Dendritic cell treated with granulocyte-macrophage colony-stimulating factor and Interleukin-4, amounts not matched to agents 40 ng/mL and 50 ng/mL, for 4 days (primary cell): ENCODE measurements around the gene KMT5B.

ENCODE experiments used
- H3K27ac Mint-ChIP-seq: one replicate; pipeline ENCODE4 v1.8.0; 2022; ENCODE audit warnings: mild to moderate bottlenecking, mixed read lengths
- H3K27me3 Mint-ChIP-seq: one replicate; pipeline ENCODE4 v1.8.0; 2022; ENCODE audit warnings: mild to moderate bottlenecking, mixed read lengths
- H3K36me3 Mint-ChIP-seq: one replicate; pipeline ENCODE4 v1.8.0; 2022; ENCODE audit warnings: low read depth, mixed read lengths
- H3K4me1 Mint-ChIP-seq: one replicate; pipeline ENCODE4 v1.8.0; 2022; ENCODE audit warnings: low read depth, mixed read lengths
- H3K4me3 Mint-ChIP-seq: one replicate; pipeline ENCODE4 v1.8.0; 2022; ENCODE audit warnings: mild to moderate bottlenecking, moderate library complexity, mixed read lengths
- H3K9me3 Mint-ChIP-seq: one replicate; pipeline ENCODE4 v1.8.0; 2022; ENCODE audit warnings: mixed read lengths
- intact Hi-C: fragments of 100-400 bp; cut with micrococcal nuclease; formaldehyde crosslinking; loops from one replicate; pipeline ENCODE4 v1.15.0; 2022

The KMT5B gene

GRCh38 chr11:68189082-68189481 is 24.0 kb downstream of the KMT5B start:
- peaks cover 12% of the 10 kb centered on the region for H3K4me1 Mint-ChIP-seq
- H3K27ac Mint-ChIP-seq: no peak overlapping the region
- H3K27me3 Mint-ChIP-seq: no peaks in the 10 kb centered on the region
- H3K4me3 Mint-ChIP-seq: no peak overlapping the region
- peaks cover 54% of the 10 kb centered on the region for H3K36me3 Mint-ChIP-seq
- intact Hi-C loops: loop anchor here (10.0 kb wide), 1 partner anchor 114 kb away; no protein-coding TSS in a partner anchor
- no peaks in the 10 kb centered on the region for H3K9me3 Mint-ChIP-seq

- Mint-ChIP-seq H3K36me3 (peaks cover 82% of the 10 kb centered on the region), H3K27ac (no peak overlapping the region)
Observed at GRCh38 chr11:68186061-68186460, 27.0 kb downstream of the KMT5B start.

GRCh38 chr11:68181719-68182451 is 31.2 kb downstream of the KMT5B start:
- Mint-ChIP-seq H3K9me3 (no peaks in the 10 kb centered on the region), H3K27me3 (no peaks in the 10 kb centered on the region), H3K36me3 (peaks cover 92% of the 10 kb centered on the region), H3K27ac (no peak overlapping the region), H3K4me3 (no peak overlapping the region), H3K4me1 (peaks cover 6% of the 10 kb centered on the region)
- intact Hi-C loops: loop anchor here (10.0 kb wide), 1 partner anchor 107 kb away; no protein-coding TSS in a partner anchor

More at GRCh38 chr11:68186061-68186460, 27.0 kb downstream of the KMT5B start:
- Mint-ChIP-seq H3K4me3 (no peak overlapping the region), H3K9me3 (no peaks in the 10 kb centered on the region), H3K27me3 (no peaks in the 10 kb centered on the region), H3K4me1 (peaks cover 6% of the 10 kb centered on the region)
- intact Hi-C loops: loop anchor here (10.0 kb wide), 1 partner anchor 111 kb away; no protein-coding TSS in a partner anchor

- intact Hi-C loops: loop anchor here (10.0 kb wide), 1 partner anchor 105 kb away; no protein-coding TSS in a partner anchor
- Mint-ChIP-seq H3K9me3 (no peaks in the 10 kb centered on the region), H3K27me3 (no peaks in the 10 kb centered on the region), H3K36me3 (peaks cover 92% of the 10 kb centered on the region), H3K4me1 (peaks cover 6% of the 10 kb centered on the region), H3K27ac (no peak overlapping the region), H3K4me3 (no peak overlapping the region)
Observed at GRCh38 chr11:68179847-68180246, 33.2 kb downstream of the KMT5B start.

GRCh38 chr11:68177877-68178276 is 35.2 kb downstream of the KMT5B start:
- Mint-ChIP-seq H3K4me1 (peaks cover 6% of the 10 kb centered on the region), H3K27ac (no peak overlapping the region), H3K9me3 (no peaks in the 10 kb centered on the region), H3K27me3 (no peaks in the 10 kb centered on the region), H3K36me3 (peaks cover 91% of the 10 kb centered on the region), H3K4me3 (no peak overlapping the region)
- intact Hi-C loops: no loop called here

- intact Hi-C loops: no loop called here
- Mint-ChIP-seq H3K27ac (no peak overlapping the region), H3K4me1 (no peaks in the 10 kb centered on the region), H3K9me3 (no peaks in the 10 kb centered on the region), H3K27me3 (no peaks in the 10 kb centered on the region), H3K36me3 (peaks cover 94% of the 10 kb centered on the region), H3K4me3 (no peak overlapping the region)
Observed at GRCh38 chr11:68173926-68174325, 39.2 kb downstream of the KMT5B start.

- Mint-ChIP-seq H3K4me3 (no peak overlapping the region), H3K9me3 (no peaks in the 10 kb centered on the region), H3K27me3 (no peaks in the 10 kb centered on the region), H3K4me1 (no peaks in the 10 kb centered on the region), H3K27ac (no peak overlapping the region), H3K36me3 (peaks cover 89% of the 10 kb centered on the region)
- intact Hi-C loops: no loop called here
Observed at GRCh38 chr11:68169442-68169841, 43.7 kb downstream of the KMT5B start.

- Mint-ChIP-seq H3K27me3 (no peaks in the 10 kb centered on the region), H3K27ac (no peak overlapping the region), H3K36me3 (peaks cover 89% of the 10 kb centered on the region), H3K4me3 (no peak overlapping the region), H3K4me1 (no peaks in the 10 kb centered on the region), H3K9me3 (no peaks in the 10 kb centered on the region)
- intact Hi-C loops: no loop called here
Observed at GRCh38 chr11:68168694-68169093, 44.4 kb downstream of the KMT5B start.

- Mint-ChIP-seq H3K36me3 (peaks cover 87% of the 10 kb centered on the region), H3K27me3 (no peaks in the 10 kb centered on the region), H3K27ac (no peak overlapping the region), H3K4me1 (no peaks in the 10 kb centered on the region), H3K4me3 (no peak overlapping the region), H3K9me3 (no peaks in the 10 kb centered on the region)
- intact Hi-C loops: no loop called here
Observed at GRCh38 chr11:68167474-68167873, 45.6 kb downstream of the KMT5B start.

GRCh38 chr11:68166969-68167368 is 46.1 kb downstream of the KMT5B start:
- Mint-ChIP-seq H3K4me1 (no peaks in the 10 kb centered on the region), H3K36me3 (peaks cover 87% of the 10 kb centered on the region), H3K4me3 (no peak overlapping the region), H3K27ac (no peak overlapping the region), H3K9me3 (no peaks in the 10 kb centered on the region), H3K27me3 (no peaks in the 10 kb centered on the region)
- intact Hi-C loops: no loop called here

- Mint-ChIP-seq H3K27ac (no peak overlapping the region), H3K4me3 (no peak overlapping the region), H3K4me1 (no peaks in the 10 kb centered on the region), H3K9me3 (no peaks in the 10 kb centered on the region), H3K27me3 (no peaks in the 10 kb centered on the region), H3K36me3 (peaks cover 84% of the 10 kb centered on the region)
- intact Hi-C loops: no loop called here
Observed at GRCh38 chr11:68165601-68166000, 47.5 kb downstream of the KMT5B start.

- Mint-ChIP-seq H3K36me3 (peaks cover 80% of the 10 kb centered on the region), H3K27ac (no peak overlapping the region), H3K4me1 (no peaks in the 10 kb centered on the region), H3K27me3 (no peaks in the 10 kb centered on the region), H3K9me3 (no peaks in the 10 kb centered on the region), H3K4me3 (no peak overlapping the region)
- intact Hi-C loops: no loop called here
Observed at GRCh38 chr11:68164437-68164836, 48.7 kb downstream of the KMT5B start.

GRCh38 chr11:68163691-68164090 is 49.4 kb downstream of the KMT5B start:
- peaks cover 83% of the 10 kb centered on the region for H3K36me3 Mint-ChIP-seq
- no peak overlapping the region for H3K27ac Mint-ChIP-seq
- no peaks in the 10 kb centered on the region for H3K4me1 Mint-ChIP-seq
- no peaks in the 10 kb centered on the region for H3K9me3 Mint-ChIP-seq
- intact Hi-C loops: no loop called here
- H3K4me3 Mint-ChIP-seq: no peak overlapping the region
- H3K27me3 Mint-ChIP-seq: no peaks in the 10 kb centered on the region

GRCh38 chr11:68160100-68160695 is 52.9 kb downstream of the KMT5B start:
- H3K36me3 Mint-ChIP-seq: peaks cover 69% of the 10 kb centered on the region
- no peaks in the 10 kb centered on the region for H3K9me3 Mint-ChIP-seq
- H3K4me3 Mint-ChIP-seq: no peak overlapping the region

More at GRCh38 chr11:68160100-68160695, 52.9 kb downstream of the KMT5B start:
- H3K4me1 Mint-ChIP-seq: no peaks in the 10 kb centered on the region
- no peaks in the 10 kb centered on the region for H3K27me3 Mint-ChIP-seq
- intact Hi-C loops: no loop called here
- H3K27ac Mint-ChIP-seq: no peak overlapping the region
